EL (cell line): ENCODE measurements around the gene NPL.

ENCODE experiments used
- DNase-seq: peaks from one replicate; pipeline ENCODE4 v3.0.0-alpha.2; 2016

NPL gene

DNA sequence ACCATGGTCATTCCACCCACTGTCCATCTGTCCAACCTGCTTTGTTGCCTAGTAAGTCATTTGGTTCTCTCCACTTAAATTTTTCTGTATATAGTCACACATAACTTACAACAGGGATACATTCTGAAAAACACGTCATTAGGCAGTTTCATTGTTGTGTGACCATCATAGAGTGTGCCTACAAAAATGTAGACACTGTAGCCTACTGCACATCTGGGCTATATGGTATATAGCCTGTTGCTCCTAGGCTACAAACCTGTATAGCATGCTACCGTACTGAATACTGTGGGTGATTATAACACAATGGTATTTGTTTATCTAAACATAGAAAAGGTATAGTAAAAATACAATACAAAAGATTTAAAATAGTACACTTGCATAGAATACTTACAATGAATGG lies 10.0 kb upstream of the NPL start:
- no peak for DNase-seq

DNA sequence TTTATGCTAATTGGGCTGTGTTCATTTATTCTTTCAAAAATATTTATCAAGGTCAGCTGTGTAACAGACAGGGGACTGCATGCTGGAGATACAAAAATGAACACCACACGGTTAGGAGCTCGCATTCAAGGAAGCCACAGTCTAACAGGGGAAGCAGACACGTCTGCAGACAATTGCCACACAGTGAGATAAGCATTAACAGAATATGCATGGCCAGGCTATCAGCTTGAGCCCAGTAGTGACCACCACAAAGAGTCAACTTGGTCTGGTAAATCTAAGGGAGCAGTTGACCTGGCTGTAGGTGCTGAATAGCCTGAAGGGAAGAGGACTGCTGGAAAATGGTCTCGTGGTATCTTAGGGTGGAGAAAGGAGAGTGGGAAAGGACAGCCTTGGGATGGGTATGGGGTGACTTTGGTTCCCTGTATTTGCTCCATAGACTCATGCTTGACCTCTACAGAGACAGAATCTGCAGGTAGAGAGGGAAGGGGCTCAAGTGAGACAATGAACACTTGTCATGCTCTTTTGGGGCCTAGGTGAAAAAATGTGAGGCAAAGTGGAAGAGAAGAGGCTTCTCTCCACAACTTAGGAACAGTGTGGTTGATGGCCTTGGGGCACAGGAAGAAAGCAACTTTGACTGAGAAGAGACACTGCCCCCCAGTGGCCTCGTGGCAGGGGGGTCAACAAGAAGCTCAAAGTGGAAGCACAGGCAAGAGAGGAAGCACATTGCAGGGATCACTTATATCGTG lies 7.6 kb upstream of the NPL start:
- DNase-seq: peak; percentile 61

- DNase-seq: no peak
These were observed 7.0 kb upstream of the NPL start for GRCh38 chr1:182782587-182782913.

DNA sequence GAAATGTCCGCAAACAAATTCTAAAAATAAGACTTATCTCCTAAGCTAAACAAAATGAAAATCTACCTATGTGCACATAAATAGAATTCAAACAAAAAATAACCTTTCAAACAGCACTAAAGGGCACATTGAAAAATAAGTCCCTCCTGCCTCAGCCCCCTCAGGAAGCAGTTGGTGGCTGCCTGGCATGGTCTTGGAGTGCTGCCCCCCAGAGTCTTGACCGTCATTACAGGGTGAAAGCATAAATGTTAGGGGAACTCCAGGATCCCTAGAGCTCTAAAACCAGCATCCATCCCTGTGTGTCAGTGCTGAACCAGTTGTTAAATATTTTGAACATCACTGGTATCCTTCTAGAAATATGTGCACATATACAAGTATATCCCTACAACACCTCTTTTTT lies 6.5 kb upstream of the NPL start:
- DNase-seq: no peak

DNA sequence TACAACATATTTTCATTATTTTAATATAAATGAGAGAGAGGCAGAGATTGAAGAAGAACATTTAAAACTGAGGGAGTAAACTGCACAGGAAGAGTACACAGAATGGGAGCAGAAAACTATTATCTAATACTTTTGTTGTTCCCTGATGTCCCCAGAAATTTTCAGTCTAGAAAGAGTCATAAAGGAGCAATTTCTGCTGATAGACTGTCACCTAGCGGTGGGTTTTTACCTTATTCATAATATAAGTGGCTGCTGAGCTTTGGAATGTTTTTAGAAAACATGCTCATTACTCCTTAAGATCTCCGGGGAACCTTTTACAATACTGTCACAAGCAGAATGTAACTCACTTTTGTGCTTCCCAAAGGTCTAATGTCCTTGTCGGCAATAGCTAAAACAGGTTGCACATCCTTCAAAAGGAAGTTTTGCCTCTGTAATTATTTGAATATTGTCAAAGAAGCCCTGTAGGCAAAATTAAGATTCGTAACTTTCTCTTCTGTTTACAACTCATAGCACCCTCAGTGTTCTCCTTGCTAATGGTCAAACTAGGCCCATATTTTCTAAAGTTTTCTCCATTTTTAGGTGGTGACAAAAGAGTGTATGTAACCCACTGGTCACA lies 4.9 kb upstream of the NPL start:
- DNase-seq: peak; percentile 53

DNA sequence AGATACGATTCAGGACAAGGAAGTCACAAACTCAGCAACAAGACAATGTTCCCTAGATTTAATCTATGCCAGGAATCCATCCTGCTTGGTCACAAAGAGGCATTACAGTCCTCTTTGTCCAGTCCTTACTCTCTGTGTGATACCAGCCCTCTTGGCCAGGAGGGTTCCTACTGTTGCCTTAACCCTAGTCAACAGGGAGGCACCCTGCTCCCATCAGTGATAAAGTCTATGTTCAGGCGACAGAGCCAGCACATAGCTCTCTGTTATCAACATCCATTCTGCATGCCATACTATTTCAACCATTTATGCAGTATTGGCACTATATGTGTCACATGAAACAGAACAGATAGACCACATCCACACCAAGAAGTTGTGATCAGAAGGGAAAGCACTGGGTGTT lies 4.4 kb upstream of the NPL start:
- no peak for DNase-seq

DNA sequence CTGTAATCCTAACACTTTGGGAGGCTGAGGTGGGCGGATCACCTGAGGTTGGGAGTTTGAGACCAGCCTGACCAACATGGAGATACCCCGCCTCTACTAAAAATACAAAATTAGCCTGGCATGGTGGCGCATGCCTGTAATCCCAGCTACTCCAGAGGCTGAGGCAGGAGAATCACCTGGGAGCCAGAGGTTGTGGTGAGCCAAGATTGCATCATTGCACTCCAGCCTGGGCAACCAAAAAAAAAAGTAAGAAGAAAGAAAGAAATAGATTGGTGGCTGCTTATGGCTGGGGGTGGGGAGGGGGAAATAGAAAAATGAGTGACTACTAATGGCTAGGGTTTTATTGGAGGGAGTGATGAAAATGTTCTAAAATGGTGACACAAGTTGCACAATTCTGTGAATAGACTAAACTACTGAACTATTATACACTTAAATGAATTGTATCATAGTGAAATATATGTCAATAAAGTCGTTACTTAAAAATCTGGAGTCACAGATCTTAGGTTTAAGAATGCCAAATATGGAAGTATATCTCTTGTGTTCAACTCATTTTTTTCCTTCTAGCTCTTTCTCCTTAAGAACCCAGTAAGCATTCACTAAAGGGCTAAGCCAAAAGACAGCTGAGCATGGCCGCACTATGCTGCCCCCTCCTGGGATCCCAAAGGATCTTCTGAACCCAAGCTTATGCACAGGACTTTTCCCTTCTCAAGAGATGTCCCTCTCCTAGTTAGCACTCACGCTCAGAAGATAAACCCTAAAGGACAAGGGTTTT lies 3.2 kb upstream of the NPL start:
- DNase-seq: peak; percentile 62

GRCh38 chr1:182786995-182787324 lies 2.6 kb upstream of the NPL start:
- DNase-seq: no peak

DNA sequence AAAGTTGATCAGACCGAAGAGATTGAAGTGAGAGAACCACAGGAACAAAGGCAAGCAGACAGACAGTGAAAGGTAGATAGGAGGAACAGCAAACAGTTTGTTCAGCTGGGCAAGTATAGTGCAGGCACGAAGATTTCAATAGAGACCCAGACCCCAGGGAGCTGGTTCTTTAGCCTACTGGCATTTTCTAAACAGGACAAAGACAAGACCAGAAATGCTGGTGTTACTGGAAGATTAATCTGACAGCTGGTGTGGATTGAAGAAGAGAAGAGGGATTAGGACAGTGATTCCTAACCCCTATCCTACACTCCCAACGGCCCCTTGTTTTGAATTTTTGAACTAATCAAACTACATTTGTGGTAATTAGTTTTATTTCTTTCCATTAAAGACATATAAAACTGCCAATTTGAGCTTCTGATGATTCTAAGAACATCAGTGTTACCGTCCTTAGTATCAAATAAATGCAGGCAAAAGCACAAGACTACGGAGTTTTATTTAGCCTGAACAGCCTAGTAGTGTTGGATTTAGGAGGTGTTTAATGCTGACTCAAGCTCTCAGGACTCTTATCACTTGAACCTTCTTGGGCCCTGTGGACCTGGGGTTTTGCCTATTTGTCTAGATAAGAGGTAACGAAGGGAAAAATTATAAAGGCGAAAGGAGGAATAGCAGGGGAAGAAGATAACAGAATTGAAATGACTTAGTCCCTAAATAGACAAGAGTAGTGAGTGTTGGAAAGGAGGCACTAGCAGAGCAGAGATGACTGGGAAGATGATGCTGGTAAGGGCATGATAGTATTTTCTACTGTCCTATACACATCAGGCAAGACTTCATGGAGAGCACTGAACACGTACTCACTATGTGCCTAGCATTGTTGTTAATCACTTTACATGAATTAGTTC lies 2.0 kb downstream of the NPL start:
- no peak for DNase-seq

GRCh38 chr1:182794091-182794490 lies 4.5 kb downstream of the NPL start:
- DNase-seq: no peak

- no peak for DNase-seq
These were observed 5.2 kb downstream of the NPL start for GRCh38 chr1:182794676-182795201.

- no peak for DNase-seq
These were observed 6.1 kb downstream of the NPL start for GRCh38 chr1:182795563-182796228.

DNA sequence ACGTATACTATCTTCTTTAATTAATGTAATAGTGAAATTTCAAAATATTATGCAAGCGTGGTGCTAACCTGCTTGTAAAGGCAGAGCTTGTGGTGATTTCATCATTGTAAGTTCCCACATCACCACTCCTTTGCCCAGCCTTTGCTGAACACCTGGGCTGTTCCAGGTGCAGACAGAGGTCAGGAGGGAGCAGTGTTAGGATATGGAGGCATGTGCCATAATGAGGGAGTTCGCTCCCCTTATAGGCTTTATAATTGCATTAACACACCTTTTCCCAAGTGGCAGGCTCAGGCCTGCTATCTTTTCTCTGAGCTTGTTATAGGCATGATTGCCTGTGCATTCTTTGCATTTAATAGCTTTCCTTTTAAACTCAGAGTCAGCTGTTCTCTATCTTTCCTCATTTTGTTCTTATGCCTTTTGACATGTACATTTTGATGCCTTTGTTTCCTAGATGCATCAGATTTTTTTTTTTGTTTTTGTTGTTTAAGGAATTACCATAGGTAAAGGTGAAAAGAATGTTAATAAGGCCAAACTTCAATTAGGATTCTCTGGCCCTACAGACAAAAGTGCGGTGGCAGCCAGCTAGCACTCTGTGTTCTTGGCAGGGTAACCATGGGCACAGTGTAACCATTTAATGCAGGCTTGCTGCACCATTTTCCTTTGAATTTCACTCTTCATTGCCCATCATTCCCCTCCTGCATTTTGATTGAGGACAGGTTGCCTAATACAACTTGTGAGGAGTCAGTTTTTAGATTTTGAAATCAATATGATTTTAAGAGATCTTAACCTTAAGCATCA lies 12.6 kb downstream of the NPL start:
- DNase-seq: no peak

- peak; percentile 10 for DNase-seq
These were observed 14.3 kb downstream of the NPL start for GRCh38 chr1:182803846-182804245.

DNA sequence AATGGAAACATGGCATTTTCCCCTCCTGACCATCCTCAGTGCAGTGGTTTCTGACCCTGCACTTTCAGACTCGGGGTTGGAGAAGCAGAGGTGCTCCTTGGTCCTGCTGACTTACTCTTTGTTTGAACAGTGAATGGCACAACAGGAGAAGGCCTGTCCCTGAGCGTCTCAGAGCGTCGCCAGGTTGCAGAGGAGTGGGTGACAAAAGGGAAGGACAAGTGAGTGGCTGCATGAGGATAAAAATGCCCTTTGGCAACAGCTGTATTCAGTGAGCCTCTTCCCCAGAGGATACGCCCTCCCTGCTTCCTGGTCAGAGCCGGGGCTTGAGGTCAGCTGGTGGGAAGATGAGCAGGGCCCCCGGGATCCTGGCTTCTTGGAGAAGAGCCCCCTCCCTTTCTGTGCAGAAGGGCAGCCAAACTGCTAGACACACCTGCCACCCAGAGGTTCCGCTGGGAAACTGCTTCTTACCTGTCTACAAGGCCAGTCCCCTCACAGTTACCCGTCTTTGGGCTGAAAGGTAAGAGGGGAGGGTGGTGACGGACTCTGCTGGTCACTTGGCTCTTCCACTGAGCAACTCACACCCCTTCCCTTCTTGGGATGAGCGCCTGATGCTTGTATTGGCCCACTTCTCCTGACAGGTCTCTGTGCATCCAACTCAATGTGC lies 16.6 kb downstream of the NPL start:
- DNase-seq: no peak

GRCh38 chr1:182807907-182808306 lies 18.3 kb downstream of the NPL start:
- DNase-seq: no peak

DNA sequence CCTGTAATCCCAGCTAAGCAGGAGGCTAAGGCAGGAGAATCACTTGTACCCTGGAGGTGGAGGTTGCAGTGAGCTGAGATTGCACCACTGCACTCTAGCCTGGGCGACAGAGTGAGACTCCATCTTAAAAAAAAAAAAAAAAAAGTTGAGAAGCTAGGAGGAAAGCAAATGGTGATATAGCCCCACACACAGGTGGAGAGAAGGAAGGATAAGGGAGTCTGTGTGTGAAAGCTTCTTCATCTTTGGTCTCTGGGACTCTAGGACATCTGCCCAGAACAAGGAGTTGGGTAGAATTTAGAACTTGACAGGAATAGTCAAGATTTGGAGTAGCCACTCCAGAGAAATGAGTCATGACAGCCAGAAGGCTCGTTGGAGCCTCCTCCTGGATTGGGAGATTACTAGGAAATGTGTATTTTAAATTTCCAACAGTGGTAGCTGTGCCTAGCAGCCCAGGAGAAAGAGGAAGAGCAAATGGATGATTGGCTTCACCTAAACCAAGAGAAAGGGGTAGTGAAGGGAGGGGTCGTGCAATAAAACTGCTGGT lies 19.9 kb downstream of the NPL start:
- peak; percentile 19 for DNase-seq

GRCh38 chr1:182811975-182812722 lies 22.6 kb downstream of the NPL start:
- no peak for DNase-seq

DNA sequence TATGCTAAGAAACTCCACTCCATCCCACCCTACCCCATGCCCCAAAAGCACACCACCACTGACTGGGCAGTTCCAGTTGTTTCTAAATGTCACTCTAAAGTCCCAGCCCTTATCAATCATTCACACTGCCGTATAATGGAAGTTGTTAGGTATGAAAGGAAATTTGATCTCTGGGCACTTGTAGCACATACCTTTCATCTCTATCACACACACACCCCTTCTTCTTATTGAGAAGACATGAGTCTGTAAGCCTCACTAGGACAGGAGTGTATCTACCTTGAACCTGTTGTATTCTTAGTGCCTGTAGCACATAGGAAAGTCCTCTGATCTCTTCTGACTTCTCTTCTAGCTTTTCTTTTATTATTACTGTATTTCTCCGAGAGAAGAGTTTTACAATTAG lies 27.3 kb downstream of the NPL start:
- DNase-seq: no peak

- no peak for DNase-seq
These were observed 28.2 kb downstream of the NPL start for GRCh38 chr1:182817802-182818201.
